NCI-H1048 (cell line): ENCODE data around the gene MERTK.

Source experiments
- DNase-seq: peaks from one replicate; lab custom pipeline; 2025; lab: John Stamatoyannopoulos, UW

MERTK gene

GRCh38 chr2:111978452-111979170 is 80.2 kb downstream of the MERTK start:
- DNase-seq = no peak

- DNase-seq = no peak
These were observed 83.3 kb downstream of the MERTK start for GRCh38 chr2:111981666-111982065.

DNA sequence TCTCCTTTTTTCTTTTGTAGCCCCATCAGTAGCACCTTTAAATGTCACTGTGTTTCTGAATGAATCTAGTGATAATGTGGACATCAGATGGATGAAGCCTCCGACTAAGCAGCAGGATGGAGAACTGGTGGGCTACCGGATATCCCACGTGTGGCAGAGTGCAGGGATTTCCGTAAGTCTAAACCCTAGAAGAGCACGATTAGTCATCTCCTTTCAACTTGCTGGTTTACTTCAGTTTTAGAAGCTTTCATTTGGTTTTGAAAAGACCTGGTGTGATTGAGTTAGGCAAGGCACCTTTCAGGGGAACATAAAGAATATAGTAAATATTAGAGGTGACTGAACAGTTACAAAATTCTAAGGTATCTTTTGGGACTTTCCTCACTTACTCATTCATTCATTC is 84.4 kb downstream of the MERTK start:
- DNase-seq = no peak

GRCh38 chr2:111983478-111984212 is 85.2 kb downstream of the MERTK start:
- no peak for DNase-seq

- DNase-seq = no peak
These were observed 85.8 kb downstream of the MERTK start for GRCh38 chr2:111984213-111984604.

- no peak for DNase-seq
These were observed 87.1 kb downstream of the MERTK start for GRCh38 chr2:111985514-111985913.

GRCh38 chr2:111986116-111986900 is 87.9 kb downstream of the MERTK start:
- DNase-seq = no peak

GRCh38 chr2:111990375-111990774 is 92.0 kb downstream of the MERTK start:
- DNase-seq = no peak

DNA sequence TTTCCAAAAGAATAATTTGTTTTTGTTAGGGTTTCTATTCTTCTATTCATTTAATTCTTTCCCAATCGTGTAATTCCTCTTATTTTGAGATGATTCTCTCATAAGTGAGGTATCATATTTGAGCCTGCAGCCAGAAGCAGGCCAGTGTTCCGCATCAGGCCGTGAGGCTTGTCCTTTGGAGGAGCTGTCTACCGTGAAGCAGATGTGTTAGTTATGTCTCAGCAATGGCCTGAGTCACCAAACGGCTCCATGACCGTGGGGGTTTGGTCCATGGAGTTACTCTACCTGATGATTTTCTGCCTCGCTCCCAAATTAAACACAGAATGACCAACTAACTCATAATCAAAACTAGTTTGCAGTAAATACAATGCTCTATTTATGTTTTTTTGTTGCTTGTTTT is 92.4 kb downstream of the MERTK start:
- DNase-seq = no peak

- no peak for DNase-seq
These were observed 95.6 kb downstream of the MERTK start for GRCh38 chr2:111994042-111994441.

DNA sequence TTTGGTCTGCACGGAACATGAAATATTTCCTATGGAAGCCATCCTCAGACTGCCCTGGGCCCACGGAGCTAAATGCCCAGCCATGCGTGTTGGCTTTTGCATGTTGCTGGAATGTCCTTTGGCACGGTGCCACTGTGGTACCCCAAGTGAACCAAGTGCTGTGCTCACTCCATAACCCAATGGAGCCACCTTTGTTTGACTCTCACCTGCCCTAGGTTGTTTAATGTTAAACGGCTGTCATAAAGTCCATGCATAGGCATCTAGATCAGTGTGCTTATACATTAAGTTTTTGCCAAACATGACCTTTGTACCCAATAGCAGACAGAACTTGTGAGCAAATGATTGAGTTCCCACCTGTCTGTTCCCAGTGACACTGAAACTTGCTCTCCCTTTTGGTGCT is 96.7 kb downstream of the MERTK start:
- no peak for DNase-seq

DNA sequence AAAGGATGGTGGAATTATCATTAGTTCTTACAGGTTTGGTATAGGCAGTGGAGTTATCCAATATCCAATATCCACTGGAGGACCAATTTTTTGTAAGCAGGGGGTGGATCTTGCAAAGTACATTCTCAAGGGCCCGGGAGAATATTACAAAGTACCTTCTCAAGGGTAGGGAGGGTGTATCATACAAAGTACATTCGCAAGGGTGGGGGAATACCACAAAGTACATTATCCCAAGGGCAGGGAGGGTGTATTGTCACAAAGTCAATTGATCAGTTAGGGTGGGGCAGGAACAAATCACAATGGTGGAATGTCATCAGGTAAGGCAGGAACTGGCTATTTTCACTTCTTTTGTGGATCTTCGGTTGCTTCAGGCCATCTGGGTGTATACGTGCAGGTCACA is 101.4 kb downstream of the MERTK start:
- no peak for DNase-seq

- no peak for DNase-seq
These were observed 102.2 kb downstream of the MERTK start for GRCh38 chr2:112000399-112001135.

- DNase-seq = no peak
These were observed 102.8 kb downstream of the MERTK start for GRCh38 chr2:112001136-112001715.

DNA sequence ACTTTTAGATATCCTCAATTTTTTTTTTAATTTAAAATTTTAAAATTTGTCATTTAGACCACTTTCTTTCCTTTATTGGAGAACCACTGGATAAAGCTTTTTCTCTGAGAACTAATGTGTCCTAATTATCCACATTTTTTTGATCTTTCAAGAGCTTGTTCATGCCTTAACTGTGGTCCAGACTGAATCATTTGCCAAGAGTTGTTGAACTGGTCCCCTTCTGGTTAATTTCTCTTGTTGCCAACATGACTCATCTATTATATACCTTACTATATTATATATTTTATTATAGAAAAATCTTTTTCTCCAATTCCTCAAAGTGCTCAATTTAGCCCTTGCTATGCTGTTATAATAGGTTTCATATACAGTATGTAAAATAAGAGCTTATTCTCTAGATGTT is 103.5 kb downstream of the MERTK start:
- no peak for DNase-seq

GRCh38 chr2:112003576-112004252 is 105.3 kb downstream of the MERTK start:
- no peak for DNase-seq

DNA sequence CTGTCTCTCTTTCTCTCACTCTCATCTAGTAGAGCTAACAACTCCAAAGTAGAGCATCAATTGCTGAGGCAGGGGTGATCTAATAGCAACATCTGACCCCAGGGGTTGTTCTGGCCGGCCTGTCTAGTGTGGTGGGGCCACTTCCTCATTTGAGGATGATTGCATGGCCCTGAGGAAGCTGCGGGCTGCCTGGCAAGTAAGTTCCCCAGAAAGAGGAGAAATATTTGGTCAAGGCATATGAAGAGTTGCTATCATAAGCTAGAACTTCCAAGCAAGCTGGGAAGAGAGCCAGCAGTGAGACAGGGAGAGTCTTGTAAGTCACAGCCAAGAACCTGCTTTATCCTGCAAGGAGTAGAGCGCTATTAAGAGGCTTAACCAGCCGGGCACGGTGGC is 105.8 kb downstream of the MERTK start:
- no peak for DNase-seq

DNA sequence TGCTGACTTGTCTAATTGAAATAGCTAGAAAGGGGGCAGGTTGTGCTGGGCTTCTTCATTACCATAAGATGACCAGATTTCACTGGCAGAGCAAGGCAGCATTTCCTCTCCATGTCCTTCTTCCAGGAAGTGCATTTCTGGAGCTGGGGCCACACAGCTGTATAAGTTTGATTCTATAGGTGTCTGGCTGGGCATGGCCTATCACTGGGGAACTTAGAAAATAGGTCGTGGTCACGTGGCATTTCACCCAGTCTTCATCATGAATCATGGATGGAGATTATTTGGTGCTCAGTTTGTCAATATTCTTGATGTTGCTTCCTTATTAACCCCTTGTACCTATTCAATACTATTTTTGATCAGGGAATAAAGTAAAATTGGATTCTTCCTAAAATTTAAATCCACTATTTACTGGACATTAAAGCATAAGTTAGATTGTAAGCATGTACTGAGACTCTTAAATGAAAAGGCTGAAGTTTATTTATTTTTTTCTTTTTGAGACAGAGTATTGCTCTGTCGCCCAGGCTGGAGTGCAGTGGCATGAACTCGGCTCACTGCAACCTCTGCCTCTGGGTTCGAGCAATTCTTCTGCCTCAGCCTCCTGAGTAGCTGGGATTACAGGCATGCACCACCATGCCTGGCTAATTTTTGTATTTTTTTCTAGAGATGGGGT is 107.1 kb downstream of the MERTK start:
- DNase-seq = no peak

- no peak for DNase-seq
These were observed 107.6 kb downstream of the MERTK start for GRCh38 chr2:112006076-112006410.

DNA sequence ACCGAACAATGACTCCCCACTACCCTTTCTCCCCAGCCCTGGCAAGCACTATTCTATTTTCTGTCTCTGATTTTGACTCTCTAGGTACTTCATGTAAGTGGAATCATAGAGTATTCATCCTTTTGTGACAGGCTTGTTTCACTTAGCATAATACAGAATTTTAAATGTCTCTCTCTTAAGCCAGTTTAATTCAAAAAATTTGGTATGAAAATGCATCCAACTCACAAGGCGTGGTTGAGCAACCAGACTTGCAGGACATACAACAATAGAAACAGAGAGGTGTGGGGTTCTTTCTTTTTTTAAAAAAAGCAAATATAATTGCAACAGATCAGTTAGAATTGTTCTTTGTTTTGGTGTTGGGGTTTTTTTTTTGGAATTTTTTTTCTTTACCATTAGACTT is 109.1 kb downstream of the MERTK start:
- no peak for DNase-seq
